ENCODE measurements around the gene TOR4A.

TOR4A gene

DNA sequence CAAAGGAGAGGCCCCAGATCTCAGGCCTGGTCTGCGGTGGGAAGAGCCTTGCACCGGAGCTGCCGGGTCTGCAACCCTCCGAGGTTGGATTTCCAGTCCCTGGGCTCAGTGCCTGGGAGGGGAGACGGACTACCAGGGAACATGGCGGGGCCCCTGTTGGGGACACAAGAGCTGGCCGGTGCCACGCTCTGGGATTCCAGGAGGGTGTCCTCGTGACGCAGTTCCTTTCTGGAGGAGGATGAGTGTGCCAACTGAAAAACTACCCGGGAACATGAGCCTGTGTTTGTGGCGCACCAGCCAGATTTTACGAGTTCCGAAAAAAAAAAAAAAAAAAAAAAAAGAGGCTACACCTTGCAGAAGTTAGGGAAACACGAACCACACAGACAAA lies 15.6 kb downstream of the TOR4A start:
- DNase-seq, result no peak
- TF ChIP-seq, protein P1, sequence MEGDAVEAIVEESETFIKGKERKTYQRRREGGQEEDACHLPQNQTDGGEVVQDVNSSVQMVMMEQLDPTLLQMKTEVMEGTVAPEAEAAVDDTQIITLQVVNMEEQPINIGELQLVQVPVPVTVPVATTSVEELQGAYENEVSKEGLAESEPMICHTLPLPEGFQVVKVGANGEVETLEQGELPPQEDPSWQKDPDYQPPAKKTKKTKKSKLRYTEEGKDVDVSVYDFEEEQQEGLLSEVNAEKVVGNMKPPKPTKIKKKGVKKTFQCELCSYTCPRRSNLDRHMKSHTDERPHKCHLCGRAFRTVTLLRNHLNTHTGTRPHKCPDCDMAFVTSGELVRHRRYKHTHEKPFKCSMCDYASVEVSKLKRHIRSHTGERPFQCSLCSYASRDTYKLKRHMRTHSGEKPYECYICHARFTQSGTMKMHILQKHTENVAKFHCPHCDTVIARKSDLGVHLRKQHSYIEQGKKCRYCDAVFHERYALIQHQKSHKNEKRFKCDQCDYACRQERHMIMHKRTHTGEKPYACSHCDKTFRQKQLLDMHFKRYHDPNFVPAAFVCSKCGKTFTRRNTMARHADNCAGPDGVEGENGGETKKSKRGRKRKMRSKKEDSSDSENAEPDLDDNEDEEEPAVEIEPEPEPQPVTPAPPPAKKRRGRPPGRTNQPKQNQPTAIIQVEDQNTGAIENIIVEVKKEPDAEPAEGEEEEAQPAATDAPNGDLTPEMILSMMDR (IDR thresholded peaks at IDR 0.05; ENCODE audit: low read depth, low read length, missing control alignments), result no peak
- H3K27me3 ChIP-seq (replicated peaks), result no peaks in the 10 kb centered on the region
- in situ Hi-C loops (cut with HindIII; ENCODE audit: low pct_ligation_motif_present, low sequenced_read_pairs), result no loop called here
- H3K27ac ChIP-seq, result no peak overlapping the region
- no peaks in the 10 kb centered on the region for H3K36me3 ChIP-seq (replicated peaks)
- H3K4me3 ChIP-seq (ENCODE audit: low read depth, low read length), result no peak overlapping the region

DNA sequence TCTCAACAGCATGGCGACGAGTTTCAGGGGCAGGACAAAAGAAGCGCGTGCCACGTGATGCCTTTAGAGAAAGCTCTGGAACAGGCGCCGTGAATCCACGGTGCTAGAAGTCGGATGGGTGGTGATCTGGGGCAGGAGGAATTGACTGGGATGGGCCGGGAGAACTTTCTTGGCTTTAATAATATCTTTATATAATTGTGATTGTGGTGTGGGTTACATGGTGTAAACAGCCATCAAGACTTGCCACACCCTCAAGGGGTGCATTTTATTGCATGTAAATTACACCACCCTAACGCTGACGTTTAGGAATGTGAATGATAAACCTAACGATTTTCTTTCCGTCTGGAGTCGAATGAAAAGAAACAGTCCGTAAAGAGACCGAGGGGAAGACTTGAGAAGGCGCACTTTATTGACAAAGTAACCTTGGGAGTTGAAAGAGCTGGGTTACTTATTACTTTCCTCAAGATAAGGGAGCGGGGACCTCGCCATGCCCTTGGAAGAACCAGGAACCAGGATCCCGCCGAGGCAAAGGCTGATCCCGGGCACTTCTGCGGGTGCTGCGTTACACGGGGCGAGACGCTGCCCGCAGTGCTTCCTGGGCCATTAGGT lies 16.1 kb downstream of the TOR4A start:
- Histone ChIP-seq H3K27me3 (replicated peaks) (no peaks in the 10 kb centered on the region), H3K4me3 (ENCODE audit: low read depth, low read length) (no peak overlapping the region), H3K36me3 (replicated peaks) (no peaks in the 10 kb centered on the region), H3K27ac (no peak overlapping the region)
- in situ Hi-C loops (cut with HindIII; ENCODE audit: low pct_ligation_motif_present, low sequenced_read_pairs), result no loop called here
- TF ChIP-seq, protein P1 (IDR thresholded peaks at IDR 0.05; ENCODE audit: low read depth, low read length, missing control alignments), result no peak
- no peak for DNase-seq

DNA sequence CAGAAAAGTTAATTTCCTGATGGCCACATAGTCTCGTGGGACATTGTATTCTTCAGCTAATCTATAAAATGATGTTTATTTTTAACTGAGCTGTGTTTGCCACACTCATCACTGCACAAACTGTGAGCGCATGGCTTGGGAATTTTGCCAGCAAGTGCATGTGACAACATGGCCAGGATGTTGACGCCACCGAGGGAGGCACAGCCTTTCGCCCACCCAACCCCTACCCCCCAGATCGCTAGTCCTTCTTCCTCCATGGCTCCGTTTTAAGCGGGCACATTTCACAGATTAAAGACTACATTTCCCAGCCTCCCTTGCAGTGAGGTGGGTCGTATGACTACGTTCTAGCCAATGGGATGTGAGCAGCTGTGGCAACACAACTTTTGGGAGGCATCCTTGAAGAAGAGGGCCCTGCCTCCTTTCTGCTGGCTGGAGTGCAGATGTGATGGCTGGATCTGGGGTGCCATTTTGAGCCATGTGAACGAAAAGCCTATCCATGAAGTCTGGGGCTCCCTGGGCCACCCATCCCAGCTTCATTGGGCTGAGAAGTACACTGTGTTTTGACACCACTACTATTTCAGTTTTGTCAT lies 16.7 kb downstream of the TOR4A start:
- Histone ChIP-seq H3K27me3 (replicated peaks) (no peaks in the 10 kb centered on the region), H3K4me3 (ENCODE audit: low read depth, low read length) (no peak overlapping the region), H3K27ac (no peak overlapping the region), H3K36me3 (replicated peaks) (no peaks in the 10 kb centered on the region)
- DNase-seq, result peak; percentile 57
- in situ Hi-C loops (cut with HindIII; ENCODE audit: low pct_ligation_motif_present, low sequenced_read_pairs), result no loop called here
- TF ChIP-seq, protein P1 (IDR thresholded peaks at IDR 0.05; ENCODE audit: low read depth, low read length, missing control alignments), result no peak

DNA sequence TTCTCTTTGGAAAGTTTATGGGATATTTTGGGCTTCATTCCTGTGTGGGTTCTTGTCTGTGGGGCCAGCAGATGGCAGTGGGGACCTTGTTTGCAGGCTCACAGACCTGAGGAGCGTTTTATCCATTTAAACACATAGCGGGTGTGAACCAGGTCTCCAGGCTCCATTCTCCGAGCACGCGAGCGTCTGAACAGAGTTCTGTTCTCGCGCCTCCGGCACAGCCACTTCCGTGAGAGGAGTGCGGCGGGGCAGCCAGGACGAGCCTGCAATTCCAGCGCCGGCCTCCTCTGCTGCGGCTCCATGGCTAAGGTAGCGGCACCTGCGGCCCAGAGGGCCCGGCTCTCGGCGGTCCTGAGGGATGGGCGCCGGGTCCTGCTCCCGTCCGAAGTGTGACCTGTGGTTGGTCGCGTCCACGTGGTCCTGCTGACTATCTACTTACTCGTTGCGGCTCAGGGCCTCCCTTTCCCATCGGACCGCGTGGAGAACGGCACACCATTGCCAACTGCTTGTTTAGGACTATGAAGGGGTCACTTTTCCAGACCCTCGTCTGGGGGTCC lies 17.2 kb downstream of the TOR4A start:
- in situ Hi-C loops (cut with HindIII; ENCODE audit: low pct_ligation_motif_present, low sequenced_read_pairs), result no loop called here

DNA sequence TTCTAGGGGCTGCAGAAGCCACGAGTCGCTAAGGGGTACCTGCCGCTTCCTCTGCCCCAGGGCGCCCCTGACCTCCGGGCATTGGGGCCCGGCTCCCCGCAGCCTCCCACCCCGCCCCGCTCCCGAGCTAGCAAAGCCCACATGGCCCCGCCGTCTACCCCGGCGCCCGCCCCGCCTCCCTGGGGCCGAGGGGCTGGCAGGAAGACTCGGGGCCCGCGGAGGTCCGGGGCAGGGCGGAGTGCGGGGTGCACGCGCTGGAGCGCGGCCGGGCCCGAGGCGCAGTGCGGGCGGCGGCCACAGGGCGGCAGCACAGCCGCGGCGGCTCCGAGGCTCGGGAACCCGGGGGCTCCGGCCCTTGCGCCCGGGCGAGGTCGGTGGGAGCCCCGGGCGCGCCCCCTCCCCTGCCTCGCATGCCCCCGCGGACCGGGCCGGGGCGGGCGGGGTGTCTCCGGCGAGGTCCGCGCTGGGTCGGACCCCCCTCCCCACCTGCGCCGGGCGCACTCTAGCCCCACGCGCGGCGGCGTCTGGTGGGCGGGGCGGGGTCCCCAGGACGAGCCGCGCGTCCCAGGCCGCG lies 17.8 kb downstream of the TOR4A start:
- in situ Hi-C loops (cut with HindIII; ENCODE audit: low pct_ligation_motif_present, low sequenced_read_pairs), result no loop called here
- Histone ChIP-seq H3K36me3 (replicated peaks) (no peaks in the 10 kb centered on the region), H3K4me3 (ENCODE audit: low read depth, low read length) (no peak overlapping the region), H3K27ac (no peak overlapping the region), H3K27me3 (replicated peaks) (no peaks in the 10 kb centered on the region)
- TF ChIP-seq, protein P1 (IDR thresholded peaks at IDR 0.05; ENCODE audit: low read depth, low read length, missing control alignments), result peak; percentile 41
- DNase-seq, result no peak

More for the DNA sequence above, 17.2 kb downstream of the TOR4A start:
- TF ChIP-seq, protein P1 (IDR thresholded peaks at IDR 0.05; ENCODE audit: low read depth, low read length, missing control alignments), result peak; percentile 65
- H3K4me3 ChIP-seq (ENCODE audit: low read depth, low read length), result no peak overlapping the region
- no peak for DNase-seq
- no peaks in the 10 kb centered on the region for H3K27me3 ChIP-seq (replicated peaks)
- no peak overlapping the region for H3K27ac ChIP-seq
- no peaks in the 10 kb centered on the region for H3K36me3 ChIP-seq (replicated peaks)
